ENCODE measurements around the gene PGBD5. TPM values are rescaled to one million over a fixed set of nuclear protein-coding genes. Genes with fewer than 3 reads are reported as not detected.
A peak's percentile ranks its signal among the peaks of the same experiment; 100 is the strongest.
"Not testable (repeated sequence)": the region's sequence is repeated elsewhere in the genome, so short reads cannot be mapped to it uniquely, and the experiment has no call there.

PGBD5 gene
- not detected in 2 replicates for total RNA-seq (2014; rRNA removed; shearing (Covaris generic))
- not detected in 2 replicates for total RNA-seq (2022)
- percentile 4 among the genes with signal in this experiment for Bru-seq, nascent RNA
- percentile 4 among the genes with signal in this experiment for BruChase-seq, experiment 1, labeled RNA remaining after a 6-hour chase
- percentile 1 among the genes with signal in this experiment for BruChase-seq, experiment 2, labeled RNA remaining after a 2-hour chase
- long read RNA-seq: 0 reads

- DNase-seq (ENCODE audit: low spot score): peak; percentile 2
- POLR2A ChIA-PET: no interaction called here
- Histone ChIP-seq H2AFZ (ENCODE audit: low read length) (no peak within 1 kb of the TSS), H3K9me3 (ENCODE audit: low read length) (no peaks in the 10 kb centered on the region), H3K79me2 (ENCODE audit: insufficient read depth, low read depth, low read length) (no peaks in the 10 kb centered on the region), H3K9me2 (ENCODE audit: insufficient read depth, low read length) (no peaks in the 10 kb centered on the region), H3K4me2 (ENCODE audit: low read length) (peak within 1 kb of the TSS; percentile 41; the same call in 1 of the 2 replicates), H4K20me1 (ENCODE audit: insufficient read depth, low read length) (no peaks in the 10 kb centered on the region), H3K4me1 (ENCODE audit: insufficient read depth, low read length, poor library complexity, severe bottlenecking) (no peaks in the 10 kb centered on the region), H3K4me3 (ENCODE audit: low read depth, low read length, poor library complexity, severe bottlenecking) (no peak within 1 kb of the TSS), H3K36me3 (ENCODE audit: insufficient read depth, low read length) (no peaks in the 10 kb centered on the region), H3K27ac (ENCODE audit: low read depth, low read length, poor library complexity, severe bottlenecking) (no peak within 1 kb of the TSS)
- TF ChIP-seq EZH2phosphoT487 (IDR thresholded peaks at IDR 0.05; ENCODE audit: borderline replicate concordance, low read depth, low read length) (no peak), CTCF (conservative IDR thresholded peaks at IDR 0.05; ENCODE audit: low read length) (no peak)
- CTCF ChIA-PET (ENCODE audit: unreplicated experiment): no interaction called here
- BruUV-seq (replicated peaks): no TSS peak
- intact Hi-C loops (cut with micrococcal nuclease; ENCODE audit: unreplicated experiment): no loop called here
Observed at GRCh38 chr1:230426246-230427093, at the start of gene PGBD5. Gene PGBD5 (minus strand): TSS chr1:230426332. CDS start chr1:230425928, 404 bp downstream.

GRCh38 chr1:230474924-230475323 lies 48.8 kb upstream of the PGBD5 start:
- H3K9me2 ChIP-seq (ENCODE audit: insufficient read depth, low read length); POLR2A ChIA-PET; H2AFZ ChIP-seq (ENCODE audit: low read length); H3K4me3 ChIP-seq (ENCODE audit: low read depth, low read length, poor library complexity, severe bottlenecking); intact Hi-C loops (cut with micrococcal nuclease; ENCODE audit: unreplicated experiment); H3K9me3 ChIP-seq (ENCODE audit: low read length); H3K4me2 ChIP-seq (ENCODE audit: low read length); BruUV-seq (replicated peaks); CTCF ChIA-PET (ENCODE audit: unreplicated experiment); H4K20me1 ChIP-seq (ENCODE audit: insufficient read depth, low read length); H3K36me3 ChIP-seq (ENCODE audit: insufficient read depth, low read length); DNase-seq (ENCODE audit: low spot score); H3K27ac ChIP-seq (ENCODE audit: low read depth, low read length, poor library complexity, severe bottlenecking); H3K79me2 ChIP-seq (ENCODE audit: insufficient read depth, low read depth, low read length); H3K4me1 ChIP-seq (ENCODE audit: insufficient read depth, low read length, poor library complexity, severe bottlenecking): not testable (repeated sequence)

GRCh38 chr1:230470750-230471149 lies 44.6 kb upstream of the PGBD5 start:
- H3K9me2 ChIP-seq (ENCODE audit: insufficient read depth, low read length); DNase-seq (ENCODE audit: low spot score); H3K36me3 ChIP-seq (ENCODE audit: insufficient read depth, low read length); BruUV-seq (replicated peaks); H3K4me2 ChIP-seq (ENCODE audit: low read length); POLR2A ChIA-PET; H3K9me3 ChIP-seq (ENCODE audit: low read length); H3K4me3 ChIP-seq (ENCODE audit: low read depth, low read length, poor library complexity, severe bottlenecking); H2AFZ ChIP-seq (ENCODE audit: low read length); intact Hi-C loops (cut with micrococcal nuclease; ENCODE audit: unreplicated experiment); H3K27ac ChIP-seq (ENCODE audit: low read depth, low read length, poor library complexity, severe bottlenecking); H4K20me1 ChIP-seq (ENCODE audit: insufficient read depth, low read length); H3K4me1 ChIP-seq (ENCODE audit: insufficient read depth, low read length, poor library complexity, severe bottlenecking); H3K79me2 ChIP-seq (ENCODE audit: insufficient read depth, low read depth, low read length); CTCF ChIA-PET (ENCODE audit: unreplicated experiment): not testable (repeated sequence)

All from OCI-LY7 (cell line).